HuH-7.5 (cell line): ENCODE measurements around the gene SUSD6.
"Not testable (repeated sequence)": the region's sequence is repeated elsewhere in the genome, so short reads cannot be mapped to it uniquely, and the experiment has no call there.

Experiments
- DNase-seq: peaks from one replicate; pipeline ENCODE4 v3.0.0; 2011; ENCODE audit warnings: low spot score

The SUSD6 gene

GRCh38 chr14:69696204-69696527 is 84.8 kb downstream of the SUSD6 start:
- DNase-seq, result no peak

DNA sequence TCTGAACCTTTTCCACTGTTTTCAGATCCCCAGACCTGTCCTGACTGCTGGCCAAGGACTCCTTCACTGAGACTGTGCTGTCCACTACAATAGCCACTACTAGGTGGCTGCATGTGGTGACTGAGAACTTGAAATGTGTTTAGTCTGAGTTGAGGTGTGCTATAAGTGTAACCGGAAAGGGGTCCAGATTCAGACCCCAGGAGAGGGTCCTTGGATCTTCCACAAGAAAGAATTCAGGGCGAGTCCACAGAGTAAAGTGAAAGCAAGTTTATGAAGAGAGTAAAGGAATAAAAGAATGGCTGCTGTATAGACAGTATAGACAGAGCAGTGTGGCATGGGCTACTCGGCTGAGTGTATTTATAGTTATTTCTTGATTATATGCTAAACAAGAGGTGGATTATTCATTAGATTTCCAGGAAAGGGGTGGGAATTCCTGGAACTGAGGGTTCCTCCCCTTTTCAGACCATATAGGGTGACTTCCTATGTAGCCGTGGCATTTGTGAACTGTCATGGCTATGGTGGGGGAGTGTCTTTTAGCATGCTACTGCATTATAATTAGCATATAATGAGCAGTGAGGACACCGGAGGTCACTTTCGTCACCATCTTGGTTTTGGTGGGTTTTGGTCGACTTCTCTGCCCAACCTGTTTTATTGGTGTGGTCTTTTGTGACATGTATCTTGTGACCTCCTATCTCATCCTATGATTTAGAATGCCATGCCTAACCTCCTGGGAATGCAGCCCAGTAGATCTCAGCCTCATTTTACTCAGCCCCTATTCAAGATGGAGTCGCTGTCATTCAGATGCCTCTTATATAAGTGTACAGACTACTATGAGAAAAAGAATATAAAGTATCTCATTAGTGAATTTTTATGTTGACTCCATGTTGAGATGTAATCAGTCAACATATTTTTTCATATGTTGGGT is 85.5 kb downstream of the SUSD6 start:
- DNase-seq, result no peak

DNA sequence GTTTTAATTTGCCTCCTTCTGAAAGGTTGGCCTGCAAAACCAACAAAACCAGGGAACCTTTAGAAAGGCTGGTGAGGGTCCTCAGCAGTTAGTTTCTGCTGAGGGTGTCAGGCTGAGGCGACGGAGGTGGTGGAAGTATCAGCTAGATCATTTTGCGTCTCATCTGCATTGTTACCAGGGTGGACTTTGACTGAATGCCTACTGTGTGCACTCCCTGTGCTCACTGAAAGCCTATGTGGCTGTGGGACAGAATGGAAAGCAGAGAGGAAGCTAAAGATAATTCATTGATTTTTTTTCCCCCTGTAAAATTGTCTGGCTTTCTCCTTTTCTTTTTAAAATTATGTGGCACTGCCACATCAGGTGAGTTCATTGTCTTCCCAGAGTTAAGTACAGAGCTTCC is 87.2 kb downstream of the SUSD6 start:
- DNase-seq, result no peak

DNA sequence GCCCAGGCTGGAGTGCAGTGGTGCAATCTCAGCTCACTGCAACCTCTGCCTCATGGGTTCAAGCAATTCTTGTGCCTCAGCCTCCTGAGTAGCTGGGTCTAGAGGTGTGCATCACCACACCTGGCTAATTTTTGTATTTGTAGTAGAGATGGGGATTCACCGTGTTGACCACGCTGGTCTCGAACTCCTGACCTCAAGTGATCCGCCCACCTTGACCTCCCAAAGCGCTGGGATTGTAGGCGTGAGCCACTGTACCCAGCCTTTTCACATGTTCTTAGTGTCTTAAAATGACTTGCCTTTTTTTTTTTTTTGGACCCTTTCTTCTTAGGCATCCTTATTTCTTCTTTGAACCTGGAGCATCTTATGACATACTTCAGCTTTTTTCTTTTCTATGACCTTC is 87.8 kb downstream of the SUSD6 start:
- DNase-seq, result not testable (repeated sequence)

DNA sequence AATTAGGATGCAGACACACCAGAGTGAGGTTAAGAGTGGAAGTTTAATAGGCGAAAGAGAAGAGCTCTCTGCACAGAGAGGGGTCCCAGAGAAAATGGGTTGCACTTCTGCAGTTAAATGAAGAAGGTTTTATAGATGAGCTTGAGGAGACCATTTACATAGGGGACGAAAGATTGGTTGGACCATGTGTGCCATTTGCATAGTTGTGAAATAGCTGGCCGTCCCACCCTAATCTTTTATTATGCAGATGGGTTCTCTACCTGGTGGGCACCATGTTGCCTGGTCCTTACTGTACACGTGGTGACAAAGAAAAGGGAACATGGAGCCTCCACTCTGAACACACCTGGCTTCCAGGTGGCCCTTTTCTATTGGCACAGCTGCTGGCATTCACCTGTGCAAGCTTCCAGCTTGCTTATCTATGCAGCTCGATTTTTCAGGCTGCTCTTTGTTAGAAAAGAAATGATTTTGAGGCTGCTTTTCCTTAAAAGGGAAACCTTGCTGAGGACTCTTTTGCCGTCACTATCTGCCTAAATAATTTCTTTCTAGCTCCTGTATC is 88.4 kb downstream of the SUSD6 start:
- no peak for DNase-seq

DNA sequence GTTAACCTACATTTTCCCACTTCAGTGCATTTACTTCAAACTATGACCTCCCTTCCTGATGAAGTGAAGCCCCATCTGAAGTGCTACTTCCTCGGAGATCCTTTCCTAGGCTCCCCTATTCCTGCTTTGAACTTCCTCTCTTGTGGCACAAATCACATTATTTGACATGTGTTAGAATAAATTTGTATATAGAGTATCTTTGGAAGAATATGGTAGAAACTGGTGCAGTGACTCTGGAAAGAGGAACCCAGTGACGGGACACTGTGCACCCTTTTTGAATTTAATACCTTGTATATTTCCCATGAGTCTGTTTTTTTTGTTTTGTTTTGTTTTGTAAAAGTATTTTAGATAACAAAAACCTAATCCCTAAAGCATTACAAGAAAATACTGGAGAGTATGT is 89.2 kb downstream of the SUSD6 start:
- no peak for DNase-seq

DNA sequence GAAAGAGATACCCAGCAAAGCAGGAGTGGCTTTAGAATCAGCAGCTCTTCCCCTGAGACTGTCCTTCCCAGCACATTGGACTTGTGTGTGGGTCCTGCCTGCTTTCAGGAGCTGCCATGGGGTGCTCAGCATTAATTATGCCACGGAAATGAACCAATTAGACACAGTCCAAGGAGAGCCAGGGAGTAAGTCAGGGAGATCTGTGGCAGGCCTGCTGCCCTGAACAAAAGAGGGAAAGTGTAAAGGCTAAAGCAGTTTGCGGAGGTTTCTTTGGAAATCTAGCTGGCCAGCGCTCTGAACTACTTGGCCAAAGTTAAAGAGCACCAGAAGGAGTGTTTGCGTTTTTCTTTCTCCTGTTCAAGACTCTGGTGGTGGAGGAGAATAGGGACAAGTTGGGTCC is 89.9 kb downstream of the SUSD6 start:
- DNase-seq, result no peak

- DNase-seq, result no peak
Measured at GRCh38 chr14:69701857-69702256, 90.5 kb downstream of the SUSD6 start.

- DNase-seq, result no peak
Measured at GRCh38 chr14:69703047-69704039, 91.9 kb downstream of the SUSD6 start.

GRCh38 chr14:69704319-69704718 is 92.9 kb downstream of the SUSD6 start:
- DNase-seq, result no peak

DNA sequence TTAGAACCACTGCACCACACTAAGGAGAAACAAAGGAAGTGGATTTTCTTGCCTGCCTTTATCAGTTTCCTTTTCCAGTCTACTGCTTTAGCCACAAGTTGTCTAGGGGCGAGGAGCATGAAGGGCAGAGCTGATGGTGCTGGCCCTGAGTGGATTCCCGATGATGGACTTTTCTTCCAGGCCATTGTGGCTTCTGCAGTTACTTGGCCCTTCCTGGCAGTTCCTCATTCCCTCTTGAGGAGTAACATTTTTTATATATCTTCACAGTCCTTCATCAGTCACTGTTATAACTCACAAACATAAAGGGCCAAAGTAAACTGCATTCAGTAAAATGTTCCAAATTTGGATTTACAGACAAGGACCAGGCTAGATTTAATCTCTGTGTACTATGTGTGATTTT is 94.3 kb downstream of the SUSD6 start:
- DNase-seq, result no peak

GRCh38 chr14:69708049-69708448 is 96.7 kb downstream of the SUSD6 start:
- no peak for DNase-seq

- peak; percentile 45 for DNase-seq
Measured at GRCh38 chr14:69708586-69709560, 97.5 kb downstream of the SUSD6 start.

- no peak for DNase-seq
Measured at GRCh38 chr14:69710378-69710777, 99.0 kb downstream of the SUSD6 start.

DNA sequence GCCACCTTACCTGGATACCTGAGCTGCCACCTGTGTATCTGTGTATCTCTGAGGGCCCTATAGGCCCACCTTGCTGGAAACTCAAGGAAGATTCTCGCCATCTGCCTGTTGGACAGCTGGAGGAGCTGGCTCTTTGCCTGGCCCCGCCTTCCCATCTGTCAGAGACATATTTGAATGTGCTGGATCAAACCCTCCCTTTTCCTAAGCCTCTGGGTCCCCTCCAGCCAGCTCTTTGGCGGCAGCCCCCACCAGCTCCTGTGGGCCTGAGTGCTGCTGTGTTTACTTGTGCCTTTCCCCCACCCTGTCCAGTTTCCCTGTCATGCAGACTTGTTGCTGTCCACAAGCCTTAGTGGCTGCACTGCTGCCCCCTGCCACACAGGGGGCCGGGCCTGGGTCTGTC is 99.7 kb downstream of the SUSD6 start:
- DNase-seq, result no peak

- DNase-seq, result no peak
Measured at GRCh38 chr14:69711477-69711876, 100.1 kb downstream of the SUSD6 start.

DNA sequence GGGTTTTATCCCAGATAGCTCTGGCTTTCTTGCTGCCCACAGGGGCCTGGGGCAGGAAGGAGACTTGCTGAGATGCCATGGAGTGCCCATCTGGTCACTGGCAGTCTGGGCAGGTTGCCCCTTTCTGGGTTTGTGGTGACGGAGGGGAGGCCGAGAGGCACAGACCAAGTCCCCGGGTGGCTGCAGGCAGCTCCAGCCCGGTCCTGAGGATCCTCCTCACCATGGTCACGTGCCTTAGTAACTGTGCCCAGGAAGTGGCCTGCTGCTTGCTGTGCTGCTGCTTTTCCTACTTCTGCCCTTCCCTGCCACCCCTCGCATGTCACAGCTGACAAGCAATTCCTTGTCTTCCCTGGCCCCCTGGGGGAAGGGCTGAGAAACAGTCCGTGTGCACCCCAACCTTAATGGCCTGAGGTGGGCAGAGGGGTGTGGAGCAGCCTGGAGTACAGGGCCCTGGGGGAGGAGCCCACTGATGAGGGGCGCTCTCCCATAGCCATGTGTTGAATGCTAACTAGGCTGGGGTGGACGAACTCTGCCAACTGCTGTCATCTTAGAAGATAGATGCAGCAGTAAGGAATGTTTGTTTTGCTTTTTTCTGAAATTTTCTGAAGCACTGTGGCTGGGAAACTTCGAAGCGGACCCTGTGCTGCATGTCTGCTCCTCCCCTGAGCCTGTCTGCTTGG is 100.6 kb downstream of the SUSD6 start:
- DNase-seq, result no peak

GRCh38 chr14:69712599-69713088 is 101.2 kb downstream of the SUSD6 start:
- no peak for DNase-seq

GRCh38 chr14:69713209-69713781 is 101.9 kb downstream of the SUSD6 start:
- DNase-seq, result no peak

- no peak for DNase-seq
Measured at GRCh38 chr14:69713993-69714679, 102.7 kb downstream of the SUSD6 start.
